Neural crest cell (in vitro differentiated cells): ENCODE results near the gene ARL6IP1. TPM values are rescaled to one million over a fixed set of nuclear protein-coding genes. Genes with fewer than 3 reads are reported as not detected.

ENCODE experiments used
- DNase-seq: peaks from one replicate; pipeline ENCODE4 v3.0.0; 2021; ENCODE audit warnings: low read depth, mixed read lengths, low spot score
- H3K27ac Mint-ChIP-seq: one replicate; pipeline ENCODE4 v1.8.0; 2021; ENCODE audit warnings: mild to moderate bottlenecking, mixed read lengths; ENCODE audit not compliant: unreplicated experiment
- H3K27me3 Mint-ChIP-seq: 2 replicates; pipeline ENCODE4 v1.8.0; 2021; ENCODE audit warnings: low read depth, mild to moderate bottlenecking, mixed read lengths
- H3K36me3 Mint-ChIP-seq: 2 replicates; pipeline ENCODE4 v1.8.0; 2021; ENCODE audit warnings: low read depth, mild to moderate bottlenecking, mixed read lengths
- H3K4me1 Mint-ChIP-seq: 2 replicates; pipeline ENCODE4 v1.8.0; 2021; ENCODE audit warnings: mixed read lengths
- H3K4me3 Mint-ChIP-seq: one replicate; pipeline ENCODE4 v1.8.0; 2021; ENCODE audit warnings: mild to moderate bottlenecking, mixed read lengths
- H3K9me3 Mint-ChIP-seq: 2 replicates; pipeline ENCODE4 v1.8.0; 2021; ENCODE audit warnings: mixed read lengths
- CTCF ChIP-seq: fragments of 200-600 bp; sonication (generic); conservative IDR thresholded peaks from 2 replicates; pipeline ENCODE4 v1.5.0; 2021; ENCODE audit warnings: antibody characterized with exemption, mild to moderate bottlenecking
- total RNA-seq: library from RNA; stranded (reverse); gene quantifications from 2 replicates; pipeline ENCODE4 v1.2.1, GENCODE V29; 2021

Gene ARL6IP1
- total RNA-seq, 1 donor from 2014 or later = 211 TPM

- DNase-seq = no peak
- Mint-ChIP-seq H3K4me1 (peaks cover 23% of the 10 kb centered on the region), H3K27me3 (peaks cover 2% of the 10 kb centered on the region), H3K9me3 (no peaks in the 10 kb centered on the region), H3K4me3 (no peak overlapping the region), H3K27ac (no peak overlapping the region), H3K36me3 (peaks cover 23% of the 10 kb centered on the region)
- TF ChIP-seq CTCF = no peak
Observed at GRCh38 chr16:18805257-18805773, 4.0 kb upstream of the ARL6IP1 start.

GRCh38 chr16:18804540-18804939 lies 3.2 kb upstream of the ARL6IP1 start:
- Mint-ChIP-seq H3K27ac (peak overlapping the region; percentile 47), H3K27me3 (peaks cover 2% of the 10 kb centered on the region), H3K4me1 (peaks cover 31% of the 10 kb centered on the region), H3K36me3 (peaks cover 20% of the 10 kb centered on the region), H3K4me3 (peak overlapping the region; percentile 80), H3K9me3 (no peaks in the 10 kb centered on the region)
- TF ChIP-seq CTCF = no peak
- no peak for DNase-seq

- Mint-ChIP-seq H3K4me3 (peak overlapping the region; percentile 97), H3K9me3 (no peaks in the 10 kb centered on the region), H3K27me3 (peaks cover 2% of the 10 kb centered on the region), H3K36me3 (peaks cover 14% of the 10 kb centered on the region), H3K4me1 (peaks cover 37% of the 10 kb centered on the region), H3K27ac (peak overlapping the region; percentile 71)
- no peak for TF ChIP-seq CTCF
- DNase-seq = no peak
Observed at GRCh38 chr16:18803569-18804462, 2.5 kb upstream of the ARL6IP1 start.

- Mint-ChIP-seq H3K4me3 (peak overlapping the region; percentile 97), H3K27me3 (peaks cover 2% of the 10 kb centered on the region), H3K36me3 (peaks cover 9% of the 10 kb centered on the region), H3K4me1 (peaks cover 41% of the 10 kb centered on the region), H3K27ac (no peak overlapping the region), H3K9me3 (no peaks in the 10 kb centered on the region)
- DNase-seq = no peak
- TF ChIP-seq CTCF = no peak
Observed at GRCh38 chr16:18802767-18803343, 1.5 kb upstream of the ARL6IP1 start.

- peak overlapping the region; percentile 97 for H3K4me3 Mint-ChIP-seq
- no peaks in the 10 kb centered on the region for H3K9me3 Mint-ChIP-seq
- peaks cover 9% of the 10 kb centered on the region for H3K36me3 Mint-ChIP-seq
- H3K4me1 Mint-ChIP-seq = peaks cover 41% of the 10 kb centered on the region
- no peak for DNase-seq
- peak overlapping the region; percentile 98 for H3K27ac Mint-ChIP-seq
- peaks cover 2% of the 10 kb centered on the region for H3K27me3 Mint-ChIP-seq
- no peak for TF ChIP-seq CTCF
Observed at GRCh38 chr16:18800775-18801144, 589 bp downstream of the ARL6IP1 start.
